HepG2 (cell line): Measurements from ENCODE around the gene TIRAP. TPM values are rescaled to one million over a fixed set of nuclear protein-coding genes. Genes with fewer than 3 reads are reported as not detected.

Source experiments
- CEBPB ChIP-seq: IDR thresholded peaks from 2 replicates; pipeline ENCODE4 v1.6.1; 2011; ENCODE audit warnings: low read depth, low read length, improper control_type of control experiment, borderline replicate concordance
- ELF4 ChIP-seq: sonication (generic); formaldehyde crosslinking; IDR thresholded peaks from 2 replicates; pipeline ENCODE4 v1.5.0; 2020; ENCODE audit warnings: missing genetic modification reagents, mild to moderate bottlenecking, moderate library complexity, borderline replicate concordance
- GABPA ChIP-seq, 2 experiments: IDR thresholded peaks; 2 replicates each; pipeline ENCODE4 v1.6.1; 2011 to 2016; ENCODE audit warnings: low read depth in 2 of 2, low read length in 1 of 2, missing biosample characterization in 1 of 2, missing genetic modification characterization in 1 of 2
- GFI1 ChIP-seq: sonication (generic); formaldehyde crosslinking; IDR thresholded peaks from 2 replicates; pipeline ENCODE4 v1.5.0; 2020; ENCODE audit warnings: missing genetic modification reagents, mild to moderate bottlenecking, borderline replicate concordance
- HNRNPH1 ChIP-seq: fragments of 200-400 bp; formaldehyde crosslinking; optimal IDR thresholded peaks from 2 replicates; pipeline ENCODE3; 2017; ENCODE audit warnings: mild to moderate bottlenecking, low read depth, low read length
- NR2F6 ChIP-seq, 2 experiments: IDR thresholded peaks; 2 replicates each; pipeline ENCODE4 v1.6.1; 2016; ENCODE audit warnings: antibody characterized with exemption in 1 of 2, mild to moderate bottlenecking in 1 of 2
- POLR2A ChIP-seq, 2 experiments: IDR thresholded peaks; 2 replicates each; pipeline ENCODE4 v1.6.1; 2011; ENCODE audit warnings: low read depth in 2 of 2, low read length in 2 of 2, mild to moderate bottlenecking in 1 of 2, moderate library complexity in 1 of 2; ENCODE audit not compliant: insufficient read depth in 1 of 2
- PPARG ChIP-seq: conservative IDR thresholded peaks from 2 replicates; pipeline ENCODE4 v1.6.1; 2016; ENCODE audit warnings: missing biosample characterization, missing genetic modification reagents
- SMAD3 ChIP-seq: sonication (generic); formaldehyde crosslinking; IDR thresholded peaks from 2 replicates; pipeline ENCODE4 v1.4.0; 2020; ENCODE audit warnings: missing genetic modification reagents
- SMC3 ChIP-seq: IDR thresholded peaks from 2 replicates; pipeline ENCODE4 v1.6.1; 2011; ENCODE audit warnings: low read length, improper control_type of control experiment
- STAG1 ChIP-seq: sonication (generic); formaldehyde crosslinking; IDR thresholded peaks from 2 replicates; pipeline ENCODE4 v1.4.0; 2020; ENCODE audit warnings: missing genetic modification reagents
- TMF1 ChIP-seq: sonication (generic); formaldehyde crosslinking; IDR thresholded peaks from 2 replicates; pipeline ENCODE4 v1.8.1; 2022; ENCODE audit warnings: low read depth, missing genetic modification reagents
- ZNF333 ChIP-seq: sonication (generic); formaldehyde crosslinking; IDR thresholded peaks from 2 replicates; pipeline ENCODE4 v1.4.0; 2020; ENCODE audit warnings: mild to moderate bottlenecking, missing genetic modification reagents, borderline replicate concordance
- ZNF33A ChIP-seq: sonication (generic); formaldehyde crosslinking; IDR thresholded peaks from 2 replicates; pipeline ENCODE4 v1.5.1; 2020; ENCODE audit warnings: missing genetic modification reagents, mild to moderate bottlenecking, moderate library complexity, borderline replicate concordance
- ZNF547 ChIP-seq: sonication (generic); formaldehyde crosslinking; IDR thresholded peaks from 2 replicates; pipeline ENCODE4 v1.5.1; 2020; ENCODE audit warnings: mild to moderate bottlenecking, missing genetic modification reagents
- ZNF557 ChIP-seq: sonication (generic); formaldehyde crosslinking; IDR thresholded peaks from 2 replicates; pipeline ENCODE4 v1.4.0; 2020; ENCODE audit warnings: missing genetic modification reagents
- ZNF616 ChIP-seq: sonication (generic); formaldehyde crosslinking; IDR thresholded peaks from 2 replicates; pipeline ENCODE4 v1.5.0; 2020; ENCODE audit warnings: low read depth, mild to moderate bottlenecking, missing genetic modification reagents
- ZNF7 ChIP-seq: IDR thresholded peaks from 2 replicates; pipeline ENCODE4 v1.6.1; 2016; ENCODE audit warnings: missing biosample characterization, missing genetic modification reagents
- ZNF839 ChIP-seq: sonication (generic); formaldehyde crosslinking; IDR thresholded peaks from 2 replicates; pipeline ENCODE4 v1.4.0; 2020; ENCODE audit warnings: missing genetic modification reagents, mild to moderate bottlenecking, borderline replicate concordance
- polyA plus RNA-seq, 8 experiments: library from polyadenylated mRNA; depleted of rRNA in 3 of 8; stranded (reverse) in 7 of 8; unstranded in 1 of 8; fragments of >200 nt; fragmentation: Illumina TruSeq in 4 of 8; extraction: Trizol in 4 of 8; gene quantifications; 2 replicates each; pipeline versions ENCODE4 v1.2.1 to v1.2.3, GENCODE V29; 2011 to 2016; ENCODE audit warnings: low read depth in 4 of 8, missing spikeins in 1 of 8, mixed read lengths in 1 of 8; ENCODE audit not compliant: insufficient read depth in 1 of 8
- total RNA-seq, 5 experiments: library from RNA; depleted of rRNA; stranded (reverse); fragments of >200 nt; fragmentation: Illumina TruSeq; extraction: Trizol; gene quantifications; 2 replicates each; pipeline ENCODE4 v1.2.3, GENCODE V29; 2016; ENCODE audit warnings: low read depth in 1 of 5
- TF ChIP-seq, protein P1 (sequence below): sonication (generic); formaldehyde crosslinking; conservative IDR thresholded peaks from 2 replicates; pipeline ENCODE4 v1.5.0; 2020; ENCODE audit warnings: missing genetic modification reagents
- TF ChIP-seq, protein P2 (sequence below): sonication (generic); formaldehyde crosslinking; IDR thresholded peaks from 2 replicates; pipeline ENCODE4 v1.8.1; 2023; ENCODE audit warnings: missing genetic modification reagents, mild to moderate bottlenecking, borderline replicate concordance
- TF ChIP-seq, protein P3 (sequence below): IDR thresholded peaks from 2 replicates; pipeline ENCODE4 v1.6.1; 2012; ENCODE audit warnings: inconsistent platforms
- TF ChIP-seq, protein P4 (sequence below): IDR thresholded peaks from 2 replicates; pipeline ENCODE4 v1.6.1; 2016; ENCODE audit warnings: low read depth, borderline replicate concordance
- TF ChIP-seq, protein P5 (sequence below): sonication (generic); formaldehyde crosslinking; IDR thresholded peaks from 2 replicates; pipeline ENCODE4 v1.4.0; 2020; ENCODE audit warnings: mild to moderate bottlenecking, missing genetic modification reagents
- TF ChIP-seq, protein P6 (sequence below): sonication (generic); formaldehyde crosslinking; IDR thresholded peaks from 2 replicates; pipeline ENCODE4 v1.5.0; 2020; ENCODE audit warnings: mild to moderate bottlenecking, missing genetic modification reagents, moderate library complexity

The TIRAP gene
- total and polyA plus RNA-seq, 2 of the 13 experiments (the other 11 are each of a cell fraction or from before 2014, with no cell fraction given): 5.4 to 5.7 TPM

DNA sequence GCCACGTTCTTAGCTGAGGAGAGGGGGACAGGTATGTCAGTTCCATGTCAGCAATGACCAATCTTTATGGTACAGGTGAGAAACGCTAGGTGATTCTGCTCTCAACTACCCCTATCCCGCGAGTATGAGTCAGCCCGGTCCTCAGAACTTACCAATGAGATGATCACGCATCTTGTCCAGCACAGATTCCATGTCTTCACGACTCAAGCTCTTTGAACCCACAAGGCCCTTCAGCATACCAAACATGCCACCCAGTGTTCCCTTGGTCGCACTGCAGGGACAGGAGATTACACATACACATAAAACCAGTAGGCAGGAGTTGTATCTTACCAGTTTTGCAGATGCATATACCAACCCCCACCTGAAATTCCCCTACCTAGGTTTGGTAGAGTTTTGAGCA, 17.1 kb upstream of the TIRAP start (continued):
- TF ChIP-seq, protein P1, sequence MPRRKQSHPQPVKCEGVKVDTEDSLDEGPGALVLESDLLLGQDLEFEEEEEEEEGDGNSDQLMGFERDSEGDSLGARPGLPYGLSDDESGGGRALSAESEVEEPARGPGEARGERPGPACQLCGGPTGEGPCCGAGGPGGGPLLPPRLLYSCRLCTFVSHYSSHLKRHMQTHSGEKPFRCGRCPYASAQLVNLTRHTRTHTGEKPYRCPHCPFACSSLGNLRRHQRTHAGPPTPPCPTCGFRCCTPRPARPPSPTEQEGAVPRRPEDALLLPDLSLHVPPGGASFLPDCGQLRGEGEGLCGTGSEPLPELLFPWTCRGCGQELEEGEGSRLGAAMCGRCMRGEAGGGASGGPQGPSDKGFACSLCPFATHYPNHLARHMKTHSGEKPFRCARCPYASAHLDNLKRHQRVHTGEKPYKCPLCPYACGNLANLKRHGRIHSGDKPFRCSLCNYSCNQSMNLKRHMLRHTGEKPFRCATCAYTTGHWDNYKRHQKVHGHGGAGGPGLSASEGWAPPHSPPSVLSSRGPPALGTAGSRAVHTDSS (CRISPR knock-in tag): no peak
- no peak for TF ChIP-seq ZNF7
- TF ChIP-seq SMAD3 (CRISPR knock-in tag): no peak
- no peak for TF ChIP-seq ZNF333
- TF ChIP-seq STAG1 (CRISPR knock-in tag): peak; percentile 25; the same call in 1 of the 2 replicates
- no peak for TF ChIP-seq ZNF547 (CRISPR knock-in tag)
- TF ChIP-seq, protein P2, sequence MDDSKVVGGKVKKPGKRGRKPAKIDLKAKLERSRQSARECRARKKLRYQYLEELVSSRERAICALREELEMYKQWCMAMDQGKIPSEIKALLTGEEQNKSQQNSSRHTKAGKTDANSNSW (CRISPR knock-in tag): no peak
- TF ChIP-seq PPARG: no peak
- no peak for TF ChIP-seq ZNF33A (CRISPR knock-in tag)
- TF ChIP-seq ELF4 (CRISPR knock-in tag): no peak
- no peak for TF ChIP-seq ZNF839 (CRISPR knock-in tag)
- no peak for TF ChIP-seq GFI1 (CRISPR knock-in tag)
- no peak for TF ChIP-seq TMF1 (CRISPR knock-in tag)
- TF ChIP-seq ZNF616: no peak
- no peak for TF ChIP-seq GABPA (IDR thresholded peaks at IDR 0.05; ENCODE audit: low read depth, low read length)
- no peak for TF ChIP-seq GABPA (CRISPR knock-in tag; IDR thresholded peaks at IDR 0.05; ENCODE audit: low read depth)
- TF ChIP-seq POLR2A (IDR thresholded peaks at IDR 0.05; ENCODE audit: insufficient read depth in 1 of 2, low read depth in 2 of 2, low read length in 2 of 2): peak in 1 of 2 experiments; percentile 14; a peak in 1 of 4 replicates
- TF ChIP-seq HNRNPH1: no peak
- TF ChIP-seq, protein P3, sequence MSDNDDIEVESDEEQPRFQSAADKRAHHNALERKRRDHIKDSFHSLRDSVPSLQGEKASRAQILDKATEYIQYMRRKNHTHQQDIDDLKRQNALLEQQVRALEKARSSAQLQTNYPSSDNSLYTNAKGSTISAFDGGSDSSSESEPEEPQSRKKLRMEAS: no peak
- TF ChIP-seq, protein P4, sequence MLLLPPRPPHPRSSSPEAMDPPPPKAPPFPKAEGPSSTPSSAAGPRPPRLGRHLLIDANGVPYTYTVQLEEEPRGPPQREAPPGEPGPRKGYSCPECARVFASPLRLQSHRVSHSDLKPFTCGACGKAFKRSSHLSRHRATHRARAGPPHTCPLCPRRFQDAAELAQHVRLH (CRISPR knock-in tag): no peak
- no peak for TF ChIP-seq ZNF557 (CRISPR knock-in tag)
- TF ChIP-seq, protein P5, sequence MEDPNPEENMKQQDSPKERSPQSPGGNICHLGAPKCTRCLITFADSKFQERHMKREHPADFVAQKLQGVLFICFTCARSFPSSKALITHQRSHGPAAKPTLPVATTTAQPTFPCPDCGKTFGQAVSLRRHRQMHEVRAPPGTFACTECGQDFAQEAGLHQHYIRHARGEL (CRISPR knock-in tag): no peak
- TF ChIP-seq SMC3: peak; percentile 5; the same call in 1 of the 2 replicates
- no peak for TF ChIP-seq NR2F6 (IDR thresholded peaks at IDR 0.05)
- TF ChIP-seq NR2F6 (CRISPR knock-in tag; IDR thresholded peaks at IDR 0.05): no peak
- no peak for TF ChIP-seq CEBPB
- TF ChIP-seq, protein P6, sequence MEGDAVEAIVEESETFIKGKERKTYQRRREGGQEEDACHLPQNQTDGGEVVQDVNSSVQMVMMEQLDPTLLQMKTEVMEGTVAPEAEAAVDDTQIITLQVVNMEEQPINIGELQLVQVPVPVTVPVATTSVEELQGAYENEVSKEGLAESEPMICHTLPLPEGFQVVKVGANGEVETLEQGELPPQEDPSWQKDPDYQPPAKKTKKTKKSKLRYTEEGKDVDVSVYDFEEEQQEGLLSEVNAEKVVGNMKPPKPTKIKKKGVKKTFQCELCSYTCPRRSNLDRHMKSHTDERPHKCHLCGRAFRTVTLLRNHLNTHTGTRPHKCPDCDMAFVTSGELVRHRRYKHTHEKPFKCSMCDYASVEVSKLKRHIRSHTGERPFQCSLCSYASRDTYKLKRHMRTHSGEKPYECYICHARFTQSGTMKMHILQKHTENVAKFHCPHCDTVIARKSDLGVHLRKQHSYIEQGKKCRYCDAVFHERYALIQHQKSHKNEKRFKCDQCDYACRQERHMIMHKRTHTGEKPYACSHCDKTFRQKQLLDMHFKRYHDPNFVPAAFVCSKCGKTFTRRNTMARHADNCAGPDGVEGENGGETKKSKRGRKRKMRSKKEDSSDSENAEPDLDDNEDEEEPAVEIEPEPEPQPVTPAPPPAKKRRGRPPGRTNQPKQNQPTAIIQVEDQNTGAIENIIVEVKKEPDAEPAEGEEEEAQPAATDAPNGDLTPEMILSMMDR: peak; percentile 32; the same call in 1 of the 2 replicates
